Middle frontal gyrus (tissue), 1 donor: ENCODE results near the gene CD86.
"Not testable (repeated sequence)": the region's sequence is repeated elsewhere in the genome, so short reads cannot be mapped to it uniquely, and the experiment has no call there.

Source experiments
- DNase-seq: peaks from one replicate; pipeline ENCODE4 v3.0.0-alpha.2; 2015; ENCODE audit warnings: low spot score; ENCODE audit errors: extremely low spot score

CD86 gene

GRCh38 chr3:122055215-122055614, at the start of gene CD86:
Gene CD86 (plus strand): TSS chr3:122055362. CDS start chr3:122055490, 128 bp downstream.
- no peak for DNase-seq

GRCh38 chr3:122006267-122006666, 48.9 kb upstream of the CD86 start:
- DNase-seq = no peak

GRCh38 chr3:122008166-122008565, 47.0 kb upstream of the CD86 start:
- DNase-seq = no peak

GRCh38 chr3:122010506-122010905, 44.7 kb upstream of the CD86 start:
- DNase-seq = no peak

GRCh38 chr3:122011396-122011795, 43.8 kb upstream of the CD86 start:
- no peak for DNase-seq

- no peak for DNase-seq
These were observed 42.3 kb upstream of the CD86 start for GRCh38 chr3:122012821-122013220.

- DNase-seq = no peak
These were observed 41.7 kb upstream of the CD86 start for GRCh38 chr3:122013448-122013925.

- no peak for DNase-seq
These were observed 40.4 kb upstream of the CD86 start for GRCh38 chr3:122014741-122015140.

GRCh38 chr3:122019493-122019892, 35.7 kb upstream of the CD86 start:
- DNase-seq = no peak

- no peak for DNase-seq
These were observed 34.1 kb upstream of the CD86 start for GRCh38 chr3:122021037-122021436.

- no peak for DNase-seq
These were observed 33.3 kb upstream of the CD86 start, which contains the start of gene ILDR1 for GRCh38 chr3:122021811-122022401. Gene ILDR1 (minus strand): TSS chr3:122022247. CDS start chr3:122022077, 170 bp downstream.

GRCh38 chr3:122023335-122023910, 31.7 kb upstream of the CD86 start:
- no peak for DNase-seq

GRCh38 chr3:122024800-122025199, 30.4 kb upstream of the CD86 start:
- no peak for DNase-seq

- DNase-seq = no peak
These were observed 29.9 kb upstream of the CD86 start for GRCh38 chr3:122025296-122025695.

- no peak for DNase-seq
These were observed 24.6 kb upstream of the CD86 start for GRCh38 chr3:122030381-122031122.

- DNase-seq = no peak
These were observed 24.1 kb upstream of the CD86 start for GRCh38 chr3:122031123-122031468.

GRCh38 chr3:122032531-122032930, 22.6 kb upstream of the CD86 start:
- no peak for DNase-seq

GRCh38 chr3:122033023-122033422, 22.1 kb upstream of the CD86 start:
- DNase-seq = no peak

- not testable (repeated sequence) for DNase-seq
These were observed 7.9 kb upstream of the CD86 start for GRCh38 chr3:122047296-122047695.

GRCh38 chr3:122047773-122048172, 7.4 kb upstream of the CD86 start:
- not testable (repeated sequence) for DNase-seq

- DNase-seq = no peak
These were observed 2.2 kb upstream of the CD86 start for GRCh38 chr3:122052968-122053367.

- no peak for DNase-seq
These were observed 2.5 kb downstream of the CD86 start for GRCh38 chr3:122057671-122058070.

- DNase-seq = no peak
These were observed 3.1 kb downstream of the CD86 start for GRCh38 chr3:122058294-122058693.
